A204.1 (cell line): ENCODE data around the gene CDKAL1.

Experiments
- FAIRE-seq: peaks from 2 replicates; lab custom pipeline; 2012; peaks lifted over from hg19 to GRCh38; lab: Jason Lieb, UNC

Gene CDKAL1

DNA sequence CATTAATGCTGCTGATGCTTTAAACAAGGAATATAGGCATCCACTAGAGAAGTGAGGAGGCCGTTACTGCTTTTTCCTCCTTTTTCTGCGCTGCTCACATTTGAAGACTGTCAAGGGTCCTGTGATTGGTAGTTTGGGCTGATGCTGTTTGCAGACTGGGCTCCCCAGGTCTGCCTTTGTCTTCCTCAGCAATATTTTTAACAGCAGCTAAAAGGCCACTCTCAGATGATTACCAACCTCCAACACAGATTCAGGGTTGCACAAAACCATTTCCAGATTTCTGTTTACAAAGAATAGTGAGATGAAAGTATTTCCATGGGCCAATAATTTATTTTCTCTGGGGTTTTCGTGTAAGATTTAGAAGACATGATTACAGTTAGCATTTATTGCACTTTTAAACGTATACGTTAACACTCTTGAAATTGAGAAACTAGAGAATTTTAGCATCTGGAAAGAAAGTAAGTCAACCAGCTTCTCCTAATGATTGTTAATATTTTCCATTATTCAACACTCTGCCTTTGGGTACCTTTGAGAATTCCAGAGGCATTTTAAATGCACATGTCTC is 584.0 kb downstream of the CDKAL1 start:
- no peak for FAIRE-seq

DNA sequence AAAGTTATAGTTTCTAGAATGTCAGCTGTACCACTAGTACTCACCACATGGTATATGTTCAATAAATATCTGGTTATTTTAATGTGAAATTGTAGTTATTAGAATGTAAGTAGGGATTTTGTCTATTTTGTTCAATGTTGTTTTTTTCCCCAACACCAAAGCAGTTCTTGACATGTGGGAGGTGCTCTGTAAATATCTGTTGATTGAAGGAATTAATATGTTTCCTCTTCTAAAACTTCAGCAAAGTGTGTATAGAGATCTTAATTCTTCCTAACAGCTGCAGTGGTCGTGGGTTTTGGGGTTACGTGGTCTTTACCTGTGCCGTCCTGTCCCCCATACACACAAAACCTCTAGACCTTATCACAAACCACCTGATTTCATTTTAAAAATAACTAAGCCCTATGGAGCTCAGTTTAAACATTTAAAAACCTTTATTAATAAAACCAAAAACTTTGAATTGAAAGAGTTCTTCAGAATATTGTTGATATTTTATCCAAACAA is 587.4 kb downstream of the CDKAL1 start:
- FAIRE-seq = no peak

GRCh38 chr6:21123507-21124436 is 589.5 kb downstream of the CDKAL1 start:
- no peak for FAIRE-seq

- FAIRE-seq = no peak
Measured at GRCh38 chr6:21128601-21129000, 594.3 kb downstream of the CDKAL1 start.

- FAIRE-seq = no peak
Measured at GRCh38 chr6:21131406-21131805, 597.1 kb downstream of the CDKAL1 start.

- no peak for FAIRE-seq
Measured at GRCh38 chr6:21132446-21132845, 598.2 kb downstream of the CDKAL1 start.

- FAIRE-seq = no peak
Measured at GRCh38 chr6:21132856-21133838, 598.9 kb downstream of the CDKAL1 start.

DNA sequence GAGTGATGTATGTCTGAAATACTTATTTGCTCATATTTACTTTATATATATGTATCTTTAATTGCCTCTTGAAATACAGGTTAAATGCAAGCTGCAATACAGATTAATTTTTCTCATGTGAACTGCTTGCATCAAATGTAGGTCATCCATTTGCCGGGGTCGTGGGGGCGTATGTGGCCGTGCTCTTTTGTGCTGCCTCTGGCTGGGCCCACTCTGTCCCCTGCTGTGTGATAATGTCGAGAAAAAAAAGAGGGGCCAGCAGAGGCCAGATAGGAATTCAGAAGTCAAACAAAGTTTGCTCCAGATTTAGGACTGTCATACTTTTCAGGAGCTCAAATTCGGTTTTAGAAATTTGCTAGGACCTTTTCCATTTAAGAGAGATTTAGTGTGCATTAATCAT is 599.6 kb downstream of the CDKAL1 start:
- no peak for FAIRE-seq

GRCh38 chr6:21134356-21134755 is 600.1 kb downstream of the CDKAL1 start:
- FAIRE-seq = no peak

DNA sequence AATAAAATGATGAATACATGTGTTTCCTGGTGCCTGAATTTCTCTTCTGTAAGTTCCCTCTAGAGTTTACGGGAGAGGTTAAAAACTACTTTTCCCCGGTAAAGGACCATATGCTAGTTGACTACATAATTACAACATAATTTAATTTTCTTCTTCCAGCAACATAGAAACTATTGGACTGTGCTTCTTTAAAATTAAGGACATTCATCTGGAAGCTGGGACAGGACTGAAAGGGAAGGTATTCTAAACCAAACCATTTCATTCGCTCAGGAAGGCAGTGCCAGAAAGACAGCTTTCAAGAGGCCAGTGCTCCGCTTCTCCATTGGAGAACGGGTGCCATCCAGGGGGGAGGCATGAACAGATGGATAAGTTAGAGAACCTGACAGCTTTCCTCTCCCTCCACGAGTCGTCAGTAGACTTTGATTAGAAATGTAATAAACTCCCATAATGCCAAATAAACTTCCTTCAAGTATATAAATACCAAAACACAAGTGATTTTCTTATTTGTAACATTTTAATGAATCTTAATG is 601.3 kb downstream of the CDKAL1 start:
- FAIRE-seq = no peak

GRCh38 chr6:21137700-21138335 is 603.6 kb downstream of the CDKAL1 start:
- FAIRE-seq = no peak

GRCh38 chr6:21138336-21139069 is 604.2 kb downstream of the CDKAL1 start:
- FAIRE-seq = no peak

- no peak for FAIRE-seq
Measured at GRCh38 chr6:21140966-21141365, 606.7 kb downstream of the CDKAL1 start.

DNA sequence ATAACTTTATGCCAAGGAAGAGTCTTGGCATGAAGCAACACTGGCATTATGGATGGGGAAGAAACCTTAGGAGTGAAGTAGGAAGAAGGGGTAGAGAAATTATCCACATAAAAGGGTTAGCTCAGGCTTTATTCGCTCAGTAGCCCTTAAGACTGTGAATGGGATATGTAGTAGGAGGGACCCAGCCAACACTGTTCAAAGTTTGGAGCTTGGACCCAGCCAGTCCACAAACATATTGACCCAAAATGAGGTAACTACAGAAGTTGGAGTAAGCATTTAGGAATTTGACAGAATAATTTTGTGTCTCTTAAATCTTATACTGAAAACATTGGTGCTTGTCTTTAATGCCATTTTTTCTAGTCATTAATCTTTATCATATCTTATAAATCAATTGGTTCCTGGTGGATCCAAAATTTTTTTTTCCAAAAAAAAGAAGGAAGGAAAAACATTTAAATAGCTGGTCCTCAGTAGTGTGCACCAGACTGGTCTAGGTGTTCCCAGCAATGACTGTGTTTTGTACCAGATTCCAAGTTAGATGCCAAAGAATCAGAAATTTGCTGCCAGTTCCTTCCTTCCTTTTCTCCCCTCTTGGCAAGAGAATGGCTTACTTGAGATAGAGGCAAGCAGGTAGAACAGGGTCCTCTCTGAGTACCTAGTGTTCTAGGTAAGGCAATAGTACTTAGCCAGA is 607.5 kb downstream of the CDKAL1 start:
- no peak for FAIRE-seq

- FAIRE-seq = no peak
Measured at GRCh38 chr6:21142741-21143140, 608.5 kb downstream of the CDKAL1 start.

GRCh38 chr6:21143645-21144044 is 609.4 kb downstream of the CDKAL1 start:
- no peak for FAIRE-seq

GRCh38 chr6:21144928-21145327 is 610.7 kb downstream of the CDKAL1 start:
- FAIRE-seq = no peak

DNA sequence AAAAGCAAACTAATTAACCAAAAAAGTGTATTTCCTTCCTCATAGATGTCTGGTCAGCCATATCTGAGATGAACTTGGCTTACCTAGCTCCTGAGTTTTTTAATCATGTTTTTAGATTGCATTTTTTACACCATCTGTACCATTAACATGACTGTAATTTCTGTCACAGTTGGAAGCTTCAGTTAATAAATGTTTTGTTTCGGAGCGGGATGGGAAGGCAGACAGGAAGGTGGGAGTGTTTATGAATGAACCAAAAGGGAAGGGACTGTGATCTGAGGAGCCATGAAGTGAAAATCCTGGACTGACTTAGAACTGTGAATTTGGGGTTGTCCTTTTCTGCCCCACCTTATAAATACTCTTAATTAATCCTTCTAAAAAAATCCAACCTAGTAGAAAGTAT is 613.7 kb downstream of the CDKAL1 start:
- FAIRE-seq = no peak

- FAIRE-seq = no peak
Measured at GRCh38 chr6:21149470-21149869, 615.2 kb downstream of the CDKAL1 start.

- no peak for FAIRE-seq
Measured at GRCh38 chr6:21150667-21151066, 616.4 kb downstream of the CDKAL1 start.
